ENCODE measurements around the gene BHLHE40.

Gene BHLHE40

GRCh38 chr3:4979428-4980228, at the start of gene BHLHE40:
Gene BHLHE40, plus strand, starts transcription at chr3:4979437. Its CDS starts 282 bp downstream, at chr3:4979719.
- no peak for DNase-seq (ENCODE audit: extremely low spot score)
- POLR2A ChIA-PET: interaction anchor here (0.7 to 2.8 kb wide), 12 partner anchors 13 to 229 kb away, joined by 3 to 33 read pairs (median 6); no protein-coding TSS in a partner anchor
- TF ChIP-seq CTCF (IDR thresholded peaks at IDR 0.05; ENCODE audit: control extremely low read depth, extremely low read depth, low read depth, missing control alignments): no peak
- CTCF ChIA-PET: interaction anchor here (0.6 to 7.2 kb wide), 50 partner anchors 13 to 293 kb away, joined by 3 to 52 read pairs (median 5); no protein-coding TSS in a partner anchor

- no peak for DNase-seq (ENCODE audit: extremely low spot score)
- no peak for TF ChIP-seq CTCF (IDR thresholded peaks at IDR 0.05; ENCODE audit: control extremely low read depth, extremely low read depth, low read depth, missing control alignments)
- POLR2A ChIA-PET: no interaction called here
- CTCF ChIA-PET: no interaction called here
These were observed 48.7 kb upstream of the BHLHE40 start for GRCh38 chr3:4930501-4930900.

- ChIA-PET POLR2A (no interaction called here), CTCF (interaction anchor here (1.2 kb wide), 1 partner anchor 20 kb away, joined by 3 read pairs; no protein-coding TSS in a partner anchor)
- TF ChIP-seq CTCF (IDR thresholded peaks at IDR 0.05; ENCODE audit: control extremely low read depth, extremely low read depth, low read depth, missing control alignments): no peak
- no peak for DNase-seq (ENCODE audit: extremely low spot score)
These were observed 45.2 kb upstream of the BHLHE40 start for GRCh38 chr3:4934050-4934449.

- ChIA-PET CTCF (interaction anchor here (0.8 to 1.6 kb wide), 2 partner anchors 10 to 80 kb away, joined by 3 to 4 read pairs; no protein-coding TSS in a partner anchor), POLR2A (no interaction called here)
- DNase-seq (ENCODE audit: extremely low spot score): no peak
- no peak for TF ChIP-seq CTCF (IDR thresholded peaks at IDR 0.05; ENCODE audit: control extremely low read depth, extremely low read depth, low read depth, missing control alignments)
These were observed 43.9 kb upstream of the BHLHE40 start for GRCh38 chr3:4935347-4935746.

- POLR2A ChIA-PET: interaction anchor here (0.6 kb wide), 1 partner anchor 99 kb away, joined by 6 read pairs; no protein-coding TSS in a partner anchor
- TF ChIP-seq CTCF (IDR thresholded peaks at IDR 0.05; ENCODE audit: control extremely low read depth, extremely low read depth, low read depth, missing control alignments): no peak
- DNase-seq (ENCODE audit: extremely low spot score): no peak
- CTCF ChIA-PET: interaction anchor here (1.1 to 2.5 kb wide), 4 partner anchors 9 to 226 kb away, joined by 4 to 10 read pairs (median 4); no protein-coding TSS in a partner anchor
These were observed 42.1 kb upstream of the BHLHE40 start for GRCh38 chr3:4936982-4937614.

- no peak for DNase-seq (ENCODE audit: extremely low spot score)
- TF ChIP-seq CTCF (IDR thresholded peaks at IDR 0.05; ENCODE audit: control extremely low read depth, extremely low read depth, low read depth, missing control alignments): no peak
- ChIA-PET POLR2A (no interaction called here), CTCF (interaction anchor here (1.0 to 2.5 kb wide), 5 partner anchors 8 to 227 kb away, joined by 3 to 10 read pairs (median 4); no protein-coding TSS in a partner anchor)
These were observed 40.8 kb upstream of the BHLHE40 start for GRCh38 chr3:4938281-4938982.

Measured in GM10248 (cell line).